Measurements from ENCODE around the gene NKX1-2.

Gene NKX1-2

GRCh38 chr10:124476043-124476725, 26.3 kb upstream of the NKX1-2 start:
- no peak for DNase-seq (ENCODE audit: low read depth in 2 of 3, low spot score in 1 of 3)

GRCh38 chr10:124474514-124475070, 24.8 kb upstream of the NKX1-2 start:
- no peak for DNase-seq (ENCODE audit: low read depth in 2 of 3, low spot score in 1 of 3)

GRCh38 chr10:124473070-124473469, 23.2 kb upstream of the NKX1-2 start:
- DNase-seq (ENCODE audit: low read depth in 2 of 3, low spot score in 1 of 3) = no peak

GRCh38 chr10:124472071-124472470, 22.2 kb upstream of the NKX1-2 start:
- no peak for DNase-seq (ENCODE audit: low read depth in 2 of 3, low spot score in 1 of 3)

GRCh38 chr10:124470544-124471434, 21.0 kb upstream of the NKX1-2 start:
- no peak for DNase-seq (ENCODE audit: low read depth in 2 of 3, low spot score in 1 of 3)

GRCh38 chr10:124469956-124470484, 20.2 kb upstream of the NKX1-2 start:
- no peak for DNase-seq (ENCODE audit: low read depth in 2 of 3, low spot score in 1 of 3)

GRCh38 chr10:124468624-124469023, 18.8 kb upstream of the NKX1-2 start:
- no peak for DNase-seq (ENCODE audit: low read depth in 2 of 3, low spot score in 1 of 3)

- no peak for DNase-seq (ENCODE audit: low read depth in 2 of 3, low spot score in 1 of 3)
Observed at GRCh38 chr10:124467165-124467564, 17.3 kb upstream of the NKX1-2 start.

GRCh38 chr10:124465777-124466488, 16.1 kb upstream of the NKX1-2 start:
- DNase-seq (ENCODE audit: low read depth in 2 of 3, low spot score in 1 of 3) = no peak

- no peak for DNase-seq (ENCODE audit: low read depth in 2 of 3, low spot score in 1 of 3)
Observed at GRCh38 chr10:124465003-124465776, 15.4 kb upstream of the NKX1-2 start.

GRCh38 chr10:124464028-124464965, 14.5 kb upstream of the NKX1-2 start:
- DNase-seq (ENCODE audit: low read depth in 2 of 3, low spot score in 1 of 3) = no peak

GRCh38 chr10:124462348-124462695, 12.5 kb upstream of the NKX1-2 start:
- DNase-seq (ENCODE audit: low read depth in 2 of 3, low spot score in 1 of 3) = no peak

- DNase-seq (ENCODE audit: low read depth in 2 of 3, low spot score in 1 of 3) = peak; percentile 71 to 82 (median 79)
Observed at GRCh38 chr10:124461642-124462347, 12.0 kb upstream of the NKX1-2 start, which contains the start of gene LHPP. Gene LHPP, plus strand, starts transcription at chr10:124461823. Its CDS starts 40 bp downstream, at chr10:124461863.

- DNase-seq (ENCODE audit: low read depth in 2 of 3, low spot score in 1 of 3) = no peak
Observed at GRCh38 chr10:124460144-124460543, 10.3 kb upstream of the NKX1-2 start.

- DNase-seq (ENCODE audit: low read depth in 2 of 3, low spot score in 1 of 3) = no peak
Observed at GRCh38 chr10:124459395-124459794, 9.6 kb upstream of the NKX1-2 start.

- DNase-seq (ENCODE audit: low read depth in 2 of 3, low spot score in 1 of 3) = no peak
Observed at GRCh38 chr10:124458889-124459288, 9.1 kb upstream of the NKX1-2 start.

GRCh38 chr10:124458473-124458872, 8.6 kb upstream of the NKX1-2 start:
- DNase-seq (ENCODE audit: low read depth in 2 of 3, low spot score in 1 of 3) = no peak

GRCh38 chr10:124455441-124455840, 5.6 kb upstream of the NKX1-2 start:
- DNase-seq (ENCODE audit: low read depth in 2 of 3, low spot score in 1 of 3) = no peak
